AG20443 (cell line): ENCODE measurements around the gene WDR53.
"Not testable (repeated sequence)": the region's sequence is repeated elsewhere in the genome, so short reads cannot be mapped to it uniquely, and the experiment has no call there.

Experiments
- DNase-seq: peaks from one replicate; pipeline ENCODE4 v3.0.0; 2012; ENCODE audit warnings: low spot score, mixed read lengths

Gene WDR53

GRCh38 chr3:196517919-196518318 lies 50.4 kb downstream of the WDR53 start:
- DNase-seq = no peak

- DNase-seq = no peak
Measured at GRCh38 chr3:196517162-196517800, 51.1 kb downstream of the WDR53 start.

DNA sequence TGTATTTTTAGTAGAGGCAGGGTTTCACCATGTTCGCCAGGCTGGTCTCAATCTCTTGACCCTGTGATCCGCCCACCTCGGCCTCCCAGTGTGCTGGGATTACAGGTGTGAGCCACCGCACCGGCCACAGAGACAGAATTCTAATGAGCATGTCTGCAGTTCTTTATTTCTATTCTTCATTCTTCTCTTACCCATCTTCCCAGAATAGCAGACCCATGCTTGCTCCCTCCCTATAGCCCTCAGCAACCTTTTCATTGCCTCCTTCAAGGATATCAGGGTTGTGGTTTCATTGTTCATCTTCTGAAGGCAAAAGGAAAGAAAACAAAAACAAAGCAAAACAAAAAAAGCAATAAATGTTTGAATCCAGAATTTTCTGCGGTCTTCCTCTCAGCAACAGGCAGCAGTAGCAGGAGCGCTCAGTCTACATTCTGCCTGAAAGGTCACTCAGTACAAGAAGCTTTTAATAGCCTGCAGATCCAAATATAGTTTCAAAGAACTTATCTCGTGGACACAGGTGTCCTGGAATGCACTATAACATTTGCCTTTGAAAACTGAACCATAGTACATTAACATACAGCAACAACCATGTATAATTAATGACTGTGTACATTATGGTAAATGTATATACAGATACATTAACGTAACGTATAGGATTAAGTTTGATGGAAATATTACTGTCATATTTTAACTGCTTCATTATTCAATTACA lies 53.3 kb downstream of the WDR53 start, which contains the start of gene SMCO1:
TSS of gene SMCO1 (minus strand) at position 434 of the 709 bp plus-strand sequence. CDS start at position 297, 137 bp downstream.
- no peak for DNase-seq

GRCh38 chr3:196514350-196514716 lies 54.0 kb downstream of the WDR53 start:
- DNase-seq = no peak

DNA sequence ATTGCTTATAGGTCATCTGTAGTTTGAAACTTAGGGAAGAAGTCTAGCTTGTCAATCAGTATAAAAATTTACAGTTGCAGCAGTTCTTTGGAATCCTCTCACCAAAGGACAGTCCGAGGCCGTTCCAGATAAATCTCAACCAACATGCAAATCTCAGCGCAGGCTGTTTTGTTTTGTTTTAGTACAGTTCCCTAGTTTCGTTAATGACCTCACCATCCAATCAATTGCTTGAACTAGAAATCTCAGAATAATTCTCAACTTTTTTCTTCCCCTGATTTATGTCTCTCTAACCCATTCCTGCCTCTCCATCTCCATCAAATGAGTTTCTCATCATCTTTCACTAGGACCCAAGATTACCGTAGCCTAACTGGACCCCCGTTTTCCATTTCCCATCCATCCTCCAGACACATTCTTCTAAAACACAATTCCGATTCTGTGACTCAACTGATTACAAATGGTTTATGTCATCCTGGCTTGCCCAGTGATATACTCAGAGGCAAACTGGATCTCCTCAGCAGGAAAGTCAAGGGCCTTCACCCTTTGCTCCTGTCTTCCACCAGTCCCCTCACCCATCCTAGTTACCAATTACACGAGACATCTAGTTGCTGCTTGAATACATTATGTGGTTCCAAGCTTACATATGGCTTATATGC lies 54.5 kb downstream of the WDR53 start:
- peak; percentile 27 for DNase-seq

DNA sequence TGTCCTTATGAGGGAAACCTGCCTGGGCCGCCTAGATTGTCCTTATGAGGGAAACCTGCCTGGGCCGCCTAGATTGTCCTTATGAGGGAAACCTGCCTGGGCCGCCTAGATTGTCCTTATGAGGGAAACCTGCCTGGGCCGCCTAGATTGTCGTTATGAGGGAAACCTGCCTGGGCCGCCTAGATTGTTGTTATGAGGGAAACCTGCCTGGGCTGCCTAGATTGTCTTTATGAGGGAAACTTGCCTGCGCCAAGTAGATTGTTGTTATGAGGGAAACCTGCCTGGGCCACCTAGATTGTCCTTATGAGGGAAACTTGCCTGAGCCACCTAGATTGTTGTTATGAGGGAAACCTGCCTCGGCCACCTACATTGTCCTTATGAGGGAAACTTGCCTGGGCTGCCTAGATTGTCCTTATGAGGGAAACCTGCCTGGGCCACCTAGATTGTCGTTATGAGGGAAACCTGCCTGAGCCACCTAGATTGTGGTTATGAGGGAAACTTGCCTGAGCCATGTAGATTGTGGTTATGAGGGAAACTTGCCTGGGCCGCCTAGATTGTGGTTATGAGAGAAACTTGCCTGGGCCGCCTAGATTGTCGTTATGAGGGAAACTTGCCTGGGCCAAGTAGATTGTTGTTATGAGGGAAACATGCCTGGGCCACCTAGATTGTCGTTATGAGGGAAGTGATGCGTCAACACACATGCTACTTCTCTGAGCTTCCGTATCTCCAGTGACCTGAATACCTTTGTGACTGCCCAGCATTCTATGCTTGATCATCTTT lies 56.5 kb downstream of the WDR53 start:
- DNase-seq = not testable (repeated sequence)

DNA sequence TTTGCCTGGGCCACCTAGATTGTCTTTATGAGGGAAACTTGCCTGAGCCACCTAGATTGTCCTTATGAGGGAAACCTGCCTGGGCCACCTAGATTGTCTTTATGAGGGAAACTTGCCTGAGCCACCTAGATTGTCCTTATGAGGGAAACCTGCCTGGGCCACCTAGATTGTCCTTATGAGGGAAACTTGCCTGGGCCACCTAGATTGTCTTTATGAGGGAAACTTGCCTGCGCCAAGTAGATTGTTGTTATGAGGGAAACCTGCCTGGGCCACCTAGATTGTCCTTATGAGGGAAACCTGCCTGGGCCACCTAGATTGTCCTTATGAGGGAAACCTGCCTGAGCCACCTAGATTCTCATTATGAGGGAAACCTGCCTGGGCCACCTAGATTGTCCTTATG lies 57.2 kb downstream of the WDR53 start:
- DNase-seq = not testable (repeated sequence)

- DNase-seq = no peak
Measured at GRCh38 chr3:196506687-196507086, 61.7 kb downstream of the WDR53 start.

DNA sequence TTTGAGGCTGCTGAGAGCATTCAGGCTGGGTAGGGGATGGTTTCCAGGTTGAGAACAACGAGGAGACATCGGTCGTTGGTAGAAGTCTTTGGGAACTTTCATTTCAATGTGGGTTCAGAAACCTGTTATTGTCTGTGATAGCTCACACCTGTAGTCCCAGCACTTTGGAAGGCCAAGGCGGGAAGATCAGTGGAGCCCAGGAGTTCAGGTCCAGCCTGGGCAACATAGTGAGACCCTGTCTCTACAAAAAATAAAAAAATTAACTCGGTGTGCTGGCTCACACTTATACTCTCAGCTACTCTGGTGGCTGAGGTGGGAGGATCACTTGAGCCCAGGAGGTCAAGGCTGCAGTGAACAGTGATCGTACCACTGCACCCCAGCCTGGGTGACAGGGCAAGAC lies 63.8 kb downstream of the WDR53 start:
- no peak for DNase-seq
